GM12872 (cell line): ENCODE measurements around the gene ADCY7.

Experiments used
- CTCF ChIP-seq: IDR thresholded peaks from 3 replicates; pipeline ENCODE4 v1.5.1; 2011; ENCODE audit warnings: low read depth, mild to moderate bottlenecking, low read length, moderate library complexity; ENCODE audit not compliant: insufficient read depth

The ADCY7 gene

GRCh38 chr16:50305441-50306061, 39.2 kb downstream of the ADCY7 start:
- no peak for TF ChIP-seq CTCF

- no peak for TF ChIP-seq CTCF
Observed at GRCh38 chr16:50306287-50306686, 39.9 kb downstream of the ADCY7 start.

GRCh38 chr16:50308237-50308965, 42.0 kb downstream of the ADCY7 start:
- no peak for TF ChIP-seq CTCF

GRCh38 chr16:50309156-50309526, 42.8 kb downstream of the ADCY7 start:
- no peak for TF ChIP-seq CTCF

- no peak for TF ChIP-seq CTCF
Observed at GRCh38 chr16:50309527-50310307, 43.4 kb downstream of the ADCY7 start.

GRCh38 chr16:50310308-50311133, 44.2 kb downstream of the ADCY7 start:
- TF ChIP-seq CTCF = no peak

GRCh38 chr16:50311134-50311528, 44.8 kb downstream of the ADCY7 start:
- no peak for TF ChIP-seq CTCF
